IMR-90 (cell line): ENCODE data around the gene SPECC1L. TPM values are rescaled to one million over a fixed set of nuclear protein-coding genes. Genes with fewer than 3 reads are reported as not detected.

Experiments
- ATAC-seq: fragments of 200-7000 bp; cut with Tn5 transposase; 2 replicates; pipeline ENCODE4 v1.9.1; 2020; ENCODE audit warnings: low read depth, mild to moderate bottlenecking, moderate library complexity
- BruUV-seq: library from RNA; stranded (reverse); fragments of 400-500 nt; replicated peaks from 2 replicates; lab custom pipeline; 2021; lab: Mats Ljungman, UMichigan
- CTCF ChIA-PET: fragments of 300-600 bp; formaldehyde crosslinking; extraction: SDS; loops from one replicate; lab custom pipeline; 2021; ENCODE audit warnings: antibody characterized with exemption; lab: Yijun Ruan, JAX
- POLR2A ChIA-PET: fragments of 300-600 bp; sonication (Branson Sonifier 250); formaldehyde crosslinking; loops from one replicate; lab custom pipeline; 2022; ENCODE audit warnings: antibody characterized with exemption; ENCODE audit not compliant: unreplicated experiment; lab: Charles Lee
- DNase-seq: peaks from one replicate; pipeline ENCODE4 v3.0.0; 2013
- H2AFZ ChIP-seq: replicated peaks from 2 replicates; pipeline ENCODE3; 2013; ENCODE audit warnings: low read length, mild to moderate bottlenecking; ENCODE audit not compliant: poor library complexity
- H2AK5ac ChIP-seq: 2 replicates; pipeline ENCODE4 v1.6.1; 2013; ENCODE audit warnings: low read depth, low read length, inconsistent platforms
- H2AK9ac ChIP-seq: replicated peaks from 2 replicates; pipeline ENCODE3; 2013; ENCODE audit warnings: mild to moderate bottlenecking, low read depth, low read length, moderate library complexity; ENCODE audit not compliant: poor library complexity
- H2BK120ac ChIP-seq: 2 replicates; pipeline ENCODE4 v1.6.1; 2013; ENCODE audit warnings: low read depth, low read length, inconsistent platforms
- H2BK15ac ChIP-seq: 3 replicates; pipeline ENCODE4 v1.6.1; 2013; ENCODE audit warnings: low read depth, low read length, inconsistent platforms
- H2BK20ac ChIP-seq: 2 replicates; pipeline ENCODE4 v1.6.1; 2013; ENCODE audit warnings: low read depth, mild to moderate bottlenecking, inconsistent platforms, low read length, moderate library complexity
- H2BK5ac ChIP-seq: 2 replicates; pipeline ENCODE4 v1.6.1; 2013; ENCODE audit warnings: mild to moderate bottlenecking, low read depth, low read length, inconsistent platforms; ENCODE audit not compliant: poor library complexity, severe bottlenecking
- H3K14ac ChIP-seq: replicated peaks from 2 replicates; pipeline ENCODE4 v1.6.1; 2013; ENCODE audit warnings: low read depth, low read length, inconsistent platforms
- H3K18ac ChIP-seq: 2 replicates; pipeline ENCODE4 v1.6.1; 2013; ENCODE audit warnings: low read depth, low read length, control low read depth
- H3K23ac ChIP-seq: 2 replicates; pipeline ENCODE4 v1.6.1; 2013; ENCODE audit warnings: low read depth, low read length, inconsistent platforms
- H3K27ac ChIP-seq: 2 replicates; pipeline ENCODE4 v1.5.1; 2013; ENCODE audit warnings: mild to moderate bottlenecking, control low read depth, low read length; ENCODE audit not compliant: insufficient read depth
- H3K27me3 ChIP-seq: 2 replicates; pipeline ENCODE4 v1.6.1; 2013; ENCODE audit warnings: low read length; ENCODE audit not compliant: control insufficient read depth, insufficient read depth
- H3K36me3 ChIP-seq: 2 replicates; pipeline ENCODE4 v1.6.1; 2013; ENCODE audit warnings: low read length, mixed read lengths; ENCODE audit not compliant: control insufficient read depth, insufficient read depth
- H3K4ac ChIP-seq: 2 replicates; pipeline ENCODE4 v1.6.1; 2013; ENCODE audit warnings: low read depth, low read length, inconsistent platforms
- H3K4me1 ChIP-seq: 2 replicates; pipeline ENCODE4 v1.6.1; 2013; ENCODE audit warnings: low read length, mixed read lengths; ENCODE audit not compliant: control insufficient read depth, insufficient read depth
- H3K4me2 ChIP-seq: 2 replicates; pipeline ENCODE4 v1.6.1; 2013; ENCODE audit warnings: low read depth, mild to moderate bottlenecking, control low read depth, low read length, moderate library complexity
- H3K4me3 ChIP-seq: 2 replicates; pipeline ENCODE4 v1.5.1; 2013; ENCODE audit warnings: low read depth, mild to moderate bottlenecking, control low read depth, low read length, moderate library complexity; ENCODE audit not compliant: insufficient read depth
- H3K56ac ChIP-seq: 2 replicates; pipeline ENCODE4 v1.6.1; 2013; ENCODE audit warnings: low read length, inconsistent platforms; ENCODE audit not compliant: insufficient read depth; ENCODE audit errors: extremely low read depth
- H3K79me1 ChIP-seq, 2 experiments: 2 replicates each; pipeline ENCODE4 v1.6.1; 2013; ENCODE audit warnings: low read length in 2 of 2, inconsistent platforms in 1 of 2, low read depth in 1 of 2
- H3K9ac ChIP-seq: 2 replicates; pipeline ENCODE4 v1.6.1; 2013; ENCODE audit warnings: low read depth, low read length, control low read depth
- H3K9me1 ChIP-seq: 2 replicates; pipeline ENCODE4 v1.6.1; 2013; ENCODE audit warnings: low read length, inconsistent platforms; ENCODE audit not compliant: insufficient read depth
- H3K9me3 ChIP-seq: 2 replicates; pipeline ENCODE4 v1.6.1; 2013; ENCODE audit warnings: low read length; ENCODE audit not compliant: control insufficient read depth, insufficient read depth
- H4K20me1 ChIP-seq: 2 replicates; pipeline ENCODE4 v1.6.1; 2013; ENCODE audit warnings: low read length, inconsistent platforms; ENCODE audit not compliant: insufficient read depth
- H4K5ac ChIP-seq: 2 replicates; pipeline ENCODE4 v1.6.1; 2013; ENCODE audit warnings: mild to moderate bottlenecking, low read depth, low read length, control low read depth
- H4K8ac ChIP-seq, 2 experiments: 2 replicates each; pipeline ENCODE4 v1.6.1; 2013; ENCODE audit warnings: low read depth in 2 of 2, low read length in 2 of 2, control low read depth in 1 of 2, inconsistent platforms in 1 of 2
- H4K91ac ChIP-seq: 2 replicates; pipeline ENCODE4 v1.6.1; 2013; ENCODE audit warnings: low read depth, low read length, inconsistent platforms; ENCODE audit not compliant: insufficient read depth
- CHD1 ChIP-seq: IDR thresholded peaks from 2 replicates; pipeline ENCODE4 v1.6.1; 2012; ENCODE audit warnings: low read depth, low read length, improper control_type of control experiment
- ELK1 ChIP-seq: fragments of 150-350 bp; IDR thresholded peaks from 2 replicates; pipeline ENCODE4 v1.6.1; 2016; ENCODE audit warnings: low read depth, mild to moderate bottlenecking, low read length, moderate library complexity, borderline replicate concordance
- FOS ChIP-seq: fragments of 150-350 bp; IDR thresholded peaks from 2 replicates; pipeline ENCODE4 v1.6.1; 2016; ENCODE audit warnings: low read depth, low read length
- MAZ ChIP-seq: IDR thresholded peaks from 2 replicates; pipeline ENCODE4 v1.6.1; 2012; ENCODE audit warnings: low read depth, mild to moderate bottlenecking, low read length, improper control_type of control experiment, moderate library complexity, borderline replicate concordance
- whole genome bisulfite sequencing, 2 experiments: methylation state at CpG; one replicate each; pipeline versions ENCODE4 v1.1.5 to v1.1.7; 2013; ENCODE audit warnings: missing lambda C conversion rate in 2 of 2; ENCODE audit not compliant: insufficient read length in 1 of 2; ENCODE audit errors: extremely low coverage in 2 of 2; 5-methylcytosine and 5-hydroxymethylcytosine counted together
- dilution Hi-C: fragments of 300-500 bp; cut with HindIII; formaldehyde crosslinking; loops from one replicate; pipeline ENCODE4 v1.14.3; 2018; ENCODE audit warnings: low sequenced_read_pairs; ENCODE audit not compliant: unreplicated experiment
- in situ Hi-C: fragments of 300-500 bp; cut with MboI; formaldehyde crosslinking; loops from 3 replicates; pipeline ENCODE4 v1.14.3; 2019; ENCODE audit warnings: low sequenced_read_pairs, inconsistent platforms, mixed read lengths
- intact Hi-C: fragments of 100-400 bp; cut with micrococcal nuclease; formaldehyde crosslinking; loops from 2 replicates; pipeline ENCODE4 v1.10.0; 2022
- polyA plus RNA-seq, 3 experiments: library from polyadenylated mRNA; depleted of rRNA; stranded (reverse); fragments of >200 nt; gene quantifications; 2 replicates each; pipeline ENCODE4 v1.2.3, GENCODE V29; 2012; ENCODE audit warnings: low replicate concordance in 1 of 3
- total RNA-seq: library from RNA; depleted of rRNA; stranded (reverse); fragments of >200 nt; gene quantifications from 2 replicates; pipeline ENCODE4 v1.2.3, GENCODE V29; 2012

SPECC1L gene
- total and polyA plus RNA-seq, 2 of the 4 experiments (the other 2 are of a cell fraction), result 18.7 to 44.1 TPM

DNA sequence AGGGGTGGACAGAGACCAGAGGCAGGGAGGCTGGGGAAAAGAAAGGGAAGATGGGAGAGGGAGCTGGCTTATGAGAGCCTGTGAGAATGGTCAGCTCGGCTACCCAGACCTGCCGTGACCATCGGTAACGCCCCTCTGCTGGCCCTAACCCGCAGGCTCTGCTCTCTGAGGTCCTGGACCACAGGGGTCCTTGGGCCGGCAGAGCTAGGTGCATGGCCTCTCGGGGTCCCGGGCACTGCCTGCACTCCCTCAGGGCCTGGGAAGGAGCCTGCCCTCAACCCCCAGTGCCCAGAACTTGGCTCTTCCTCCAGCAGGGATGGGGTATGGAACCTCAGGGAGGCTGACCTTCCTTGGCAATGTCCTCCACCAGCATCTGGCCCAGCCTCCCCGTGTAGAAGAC lies 38.9 kb upstream of the SPECC1L start:
- intact Hi-C loops, result no loop called here
- H3K79me1 ChIP-seq, result no peaks in the 10 kb centered on the region; a peak in 1 of 4 replicates
- H2BK15ac ChIP-seq, result no peak overlapping the region
- no peak overlapping the region for H3K23ac ChIP-seq
- H3K27me3 ChIP-seq, result no peaks in the 10 kb centered on the region
- H3K14ac ChIP-seq, result no peak overlapping the region
- no peak for TF ChIP-seq FOS
- TF ChIP-seq MAZ, result no peak
- TF ChIP-seq CHD1, result no peak
- no peak for TF ChIP-seq ELK1
- BruUV-seq, result no TSS peak
- no peak for DNase-seq
- H2AK5ac ChIP-seq, result peak overlapping the region; percentile 50; the same call in 1 of the 2 replicates
- POLR2A ChIA-PET, result no interaction called here
- H3K4me2 ChIP-seq, result no peak overlapping the region
- no peaks in the 10 kb centered on the region; the same call in 1 of the 2 replicates for H3K36me3 ChIP-seq
- no peaks in the 10 kb centered on the region for H3K4me1 ChIP-seq
- H3K9ac ChIP-seq, result no peak overlapping the region
- in situ Hi-C loops, result no loop called here
- H2BK5ac ChIP-seq, result no peak overlapping the region
- no peak overlapping the region for H3K56ac ChIP-seq
- H2BK120ac ChIP-seq, result no peak overlapping the region
- peak overlapping the region; percentile 35; the same call in 1 of the 2 replicates for H3K4ac ChIP-seq
- H2AK9ac ChIP-seq, result no peak overlapping the region
- H2AFZ ChIP-seq, result no peak overlapping the region
- no peaks in the 10 kb centered on the region for H4K20me1 ChIP-seq
- no peak overlapping the region for H3K18ac ChIP-seq
- H4K8ac ChIP-seq, result no peak overlapping the region; a peak in 1 of 4 replicates
- H3K27ac ChIP-seq, result no peak overlapping the region
- no peak for ATAC-seq
- H4K5ac ChIP-seq, result no peak overlapping the region
- H2BK20ac ChIP-seq, result no peak overlapping the region
- H3K9me3 ChIP-seq, result peaks cover 2% of the 10 kb centered on the region; the same call in 1 of the 2 replicates
- dilution Hi-C loops, result no loop called here
- WGBS, 2 experiments, result no CpG with 5 or more reads among the region's 9 CpGs
- H3K9me1 ChIP-seq, result no peaks in the 10 kb centered on the region; the same call in 1 of the 2 replicates
- H3K4me3 ChIP-seq, result no peak overlapping the region
- no peak overlapping the region for H4K91ac ChIP-seq
- CTCF ChIA-PET, result interaction anchor here (1.2 kb wide), 1 partner anchor 42 kb away, joined by 4 read pairs; no protein-coding TSS in a partner anchor
